HCT116 (cell line): ENCODE data around the gene COPG1. TPM values are rescaled to one million over a fixed set of nuclear protein-coding genes. Genes with fewer than 3 reads are reported as not detected.
"Not testable (repeated sequence)": the region's sequence is repeated elsewhere in the genome, so short reads cannot be mapped to it uniquely, and the experiment has no call there.

ENCODE experiments used
- ATAC-seq: fragments of 200-7000 bp; cut with Tn5 transposase; 2 replicates; pipeline ENCODE4 v1.9.1; 2020; ENCODE audit warnings: mild to moderate bottlenecking, moderate library complexity
- BruUV-seq: library from RNA; stranded (reverse); fragments of 400-500 nt; replicated peaks from 2 replicates; lab custom pipeline; 2021; lab: Mats Ljungman, UMichigan
- CTCF ChIA-PET: fragments of 300-600 bp; sonication (Branson Sonifier 250); formaldehyde crosslinking; loops from one replicate; lab custom pipeline; 2021; ENCODE audit warnings: antibody characterized with exemption; lab: Charles Lee
- POLR2A ChIA-PET: fragments of 300-600, 350-600 bp; sonication (Branson Sonifier 250); formaldehyde crosslinking; loops from one replicate; lab custom pipeline; 2021; ENCODE audit warnings: antibody characterized with exemption; lab: Charles Lee
- RAD21 ChIA-PET, 2 experiments: fragments of 300-600 bp; sonication (Branson Sonifier 250); formaldehyde crosslinking; loops; one replicate each; lab custom pipeline; 2023; ENCODE audit warnings: low total read pairs in 2 of 2; ENCODE audit not compliant: uncharacterized antibody in 2 of 2, unreplicated experiment in 2 of 2, low non-redundant PET in 1 of 2; lab: Charles Lee
- DNase-seq: peaks from one replicate; pipeline ENCODE4 v3.0.0-alpha.2; 2010; ENCODE audit warnings: low read depth, low spot score
- H2AFZ ChIP-seq: fragments of 200-600 bp; shearing (Covaris generic), sonication (generic); 2 replicates; pipeline ENCODE4 v1.6.1; 2017; ENCODE audit warnings: low read depth, mixed run types, mixed read lengths, antibody characterized with exemption, low read length; ENCODE audit not compliant: poor library complexity, severe bottlenecking
- H3K27ac ChIP-seq: 2 replicates; pipeline ENCODE4 v1.5.1; 2012; ENCODE audit warnings: low read depth, low read length
- H3K27me3 ChIP-seq: fragments of 200-600 bp; sonication (generic); 2 replicates; pipeline ENCODE4 v1.6.1; 2016; ENCODE audit warnings: mixed run types, low read length, mixed read lengths; ENCODE audit not compliant: insufficient read depth
- H3K36me3 ChIP-seq, 2 experiments: fragments of 200-500 bp in 1 of 2; fragments of 200-600 bp in 1 of 2; sonication (Bioruptor generic) in 1 of 2; sonication (generic) in 1 of 2; 2 replicates each; pipeline versions ENCODE4 v1.5.1 to v1.6.1; 2014 to 2016; ENCODE audit warnings: low read length in 2 of 2, inconsistent platforms in 1 of 2, mixed read lengths in 1 of 2, mixed run types in 1 of 2; ENCODE audit not compliant: insufficient read depth in 2 of 2, control insufficient read depth in 1 of 2
- H3K4me1 ChIP-seq, 2 experiments: fragments of 200-600 bp in 1 of 2; sonication (generic) in 1 of 2; 2 replicates each; pipeline versions ENCODE4 v1.5.1 to v1.6.1; 2012 to 2017; ENCODE audit warnings: low read length in 2 of 2, inconsistent platforms in 1 of 2, mild to moderate bottlenecking in 1 of 2, mixed read lengths in 1 of 2, mixed run types in 1 of 2, moderate library complexity in 1 of 2; ENCODE audit not compliant: insufficient read depth in 2 of 2, control insufficient read depth in 1 of 2
- H3K4me2 ChIP-seq: fragments of 200-600 bp; sonication (generic); 2 replicates; pipeline ENCODE4 v1.6.1; 2017; ENCODE audit warnings: mixed run types, low read length, mixed read lengths
- H3K4me3 ChIP-seq, 2 experiments: fragments of 200-600 bp in 1 of 2; sonication (generic) in 1 of 2; replicated peaks in 1 of 2; 2 replicates each; pipeline ENCODE4 v1.5.1; 2011 to 2016; ENCODE audit warnings: low read length in 2 of 2, control low read depth in 1 of 2, low read depth in 1 of 2, mild to moderate bottlenecking in 1 of 2, mixed read lengths in 1 of 2, mixed run types in 1 of 2
- H3K79me2 ChIP-seq: fragments of 200-600 bp; sonication (generic); 2 replicates; pipeline ENCODE4 v1.6.1; 2017; ENCODE audit warnings: mild to moderate bottlenecking, mixed run types, low read length, moderate library complexity, mixed read lengths; ENCODE audit not compliant: insufficient read depth
- H3K9ac ChIP-seq: fragments of 200-600 bp; sonication (generic); 2 replicates; pipeline ENCODE4 v1.6.1; 2016; ENCODE audit warnings: low read length, mixed read lengths
- H3K9me2 ChIP-seq: fragments of 200-600 bp; sonication (generic), shearing (Covaris generic); 2 replicates; pipeline ENCODE4 v1.6.1; 2017; ENCODE audit warnings: mixed run types, mild to moderate bottlenecking, moderate library complexity; ENCODE audit not compliant: insufficient read depth
- H3K9me3 ChIP-seq, 2 experiments: fragments of 200-500 bp in 1 of 2; fragments of 200-600 bp in 1 of 2; sonication (Bioruptor generic) in 1 of 2; sonication (generic) in 1 of 2; 2 replicates each; pipeline ENCODE4 v1.6.1; 2014 to 2017; ENCODE audit warnings: low read length in 2 of 2, mixed read lengths in 2 of 2, inconsistent platforms in 1 of 2, low read depth in 1 of 2, mild to moderate bottlenecking in 1 of 2, mixed run types in 1 of 2, moderate library complexity in 1 of 2; ENCODE audit not compliant: control insufficient read depth in 1 of 2, insufficient read depth in 1 of 2
- H4K20me1 ChIP-seq: fragments of 200-600 bp; sonication (generic), shearing (Covaris generic); 2 replicates; pipeline ENCODE4 v1.6.1; 2017; ENCODE audit warnings: mixed run types, mild to moderate bottlenecking, moderate library complexity; ENCODE audit not compliant: insufficient read depth
- POLR2AphosphoS5 ChIP-seq: IDR thresholded peaks from 2 replicates; pipeline ENCODE4 v1.6.1; 2011; ENCODE audit warnings: mild to moderate bottlenecking, low read depth, low read length, moderate library complexity
- RAD21 ChIP-seq: IDR thresholded peaks from 2 replicates; pipeline ENCODE4 v1.6.1; 2012; ENCODE audit warnings: low read depth, mild to moderate bottlenecking
- YY1 ChIP-seq: IDR thresholded peaks from 2 replicates; pipeline ENCODE4 v1.6.1; 2011; ENCODE audit warnings: low read length, low read depth, moderate library complexity, mild to moderate bottlenecking; ENCODE audit not compliant: insufficient replicate concordance; ENCODE audit errors: extremely low read depth
- intact Hi-C: fragments of 100-400 bp; cut with micrococcal nuclease; formaldehyde crosslinking; loops from 2 replicates; pipeline ENCODE4 v1.10.0; 2022
- total RNA-seq: library from RNA; stranded (reverse); gene quantifications from one replicate; pipeline ENCODE4 v1.2.1, GENCODE V29; 2021; ENCODE audit not compliant: unreplicated experiment
- TF ChIP-seq, protein P1 (sequence below), 3 experiments: fragments of 200-600 bp in 1 of 3; sonication (generic) in 1 of 3; IDR thresholded peaks in 2 of 3; conservative IDR thresholded peaks in 1 of 3; 2 replicates each; pipeline ENCODE4 v1.5.1; 2012 to 2017; ENCODE audit warnings: low read depth in 2 of 3, low read length in 2 of 3, antibody characterized with exemption in 1 of 3, borderline replicate concordance in 1 of 3, control low read depth in 1 of 3, mild to moderate bottlenecking in 1 of 3, mixed read lengths in 1 of 3, mixed run types in 1 of 3, moderate library complexity in 1 of 3; ENCODE audit not compliant: insufficient read depth in 1 of 3

The COPG1 gene
- total RNA-seq, 1 experiment from 2014 or later: 182 TPM

DNA sequence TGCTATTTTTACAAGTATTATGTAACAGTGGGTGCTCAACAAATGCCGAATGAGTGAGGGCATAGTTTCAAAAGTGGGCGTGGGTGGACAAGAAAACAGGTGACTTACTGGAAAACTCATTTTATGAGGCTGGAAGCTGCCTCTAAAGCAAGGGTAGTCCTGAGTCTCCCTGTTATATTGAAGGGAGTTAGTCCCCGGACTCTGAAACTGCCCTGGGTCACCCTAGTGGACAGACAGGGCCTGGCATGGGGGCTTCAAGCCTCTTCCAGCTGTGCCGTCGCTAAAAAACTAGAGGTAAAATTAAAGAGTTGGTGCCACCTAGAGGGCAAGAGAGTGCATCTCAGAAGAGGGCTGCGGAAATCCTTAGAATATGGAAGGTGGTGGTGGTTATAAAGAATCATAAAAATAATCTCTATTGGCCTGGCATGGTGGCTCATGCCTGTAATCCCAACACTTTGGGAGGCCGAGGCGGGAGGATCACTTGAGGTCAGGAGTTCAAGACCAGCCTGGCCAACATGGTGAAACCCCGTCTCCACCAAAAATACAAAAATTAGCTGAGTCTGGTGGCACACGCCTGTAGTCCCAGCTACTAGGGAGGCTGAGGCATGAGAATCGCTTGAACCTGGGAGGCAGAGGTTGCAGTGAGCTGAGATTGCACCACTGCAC, 3.6 kb upstream of the COPG1 start:
- not testable (repeated sequence) for H2AFZ ChIP-seq, H3K9me2 ChIP-seq, H4K20me1 ChIP-seq, BruUV-seq, H3K27ac ChIP-seq, H3K36me3 ChIP-seq, H3K9ac ChIP-seq, H3K27me3 ChIP-seq, H3K9me3 ChIP-seq, H3K4me3 ChIP-seq
- peaks cover 23% of the 10 kb centered on the region for H3K79me2 ChIP-seq
- H3K4me1 ChIP-seq: peaks cover 7 to 24% of the 10 kb centered on the region in 2 experiments; a peak in 3 of 4 replicates
- RAD21 ChIA-PET: interaction anchor here (0.6 to 1.9 kb wide), 14 partner anchors 15 to 275 kb away, joined by 3 to 10 read pairs (median 4); partner anchors contain the start of genes CNBP (in 1 of the 2) and RAB43 (in 1 of the 2)
- peak; percentile 71 for TF ChIP-seq YY1
- TF ChIP-seq, protein P1, sequence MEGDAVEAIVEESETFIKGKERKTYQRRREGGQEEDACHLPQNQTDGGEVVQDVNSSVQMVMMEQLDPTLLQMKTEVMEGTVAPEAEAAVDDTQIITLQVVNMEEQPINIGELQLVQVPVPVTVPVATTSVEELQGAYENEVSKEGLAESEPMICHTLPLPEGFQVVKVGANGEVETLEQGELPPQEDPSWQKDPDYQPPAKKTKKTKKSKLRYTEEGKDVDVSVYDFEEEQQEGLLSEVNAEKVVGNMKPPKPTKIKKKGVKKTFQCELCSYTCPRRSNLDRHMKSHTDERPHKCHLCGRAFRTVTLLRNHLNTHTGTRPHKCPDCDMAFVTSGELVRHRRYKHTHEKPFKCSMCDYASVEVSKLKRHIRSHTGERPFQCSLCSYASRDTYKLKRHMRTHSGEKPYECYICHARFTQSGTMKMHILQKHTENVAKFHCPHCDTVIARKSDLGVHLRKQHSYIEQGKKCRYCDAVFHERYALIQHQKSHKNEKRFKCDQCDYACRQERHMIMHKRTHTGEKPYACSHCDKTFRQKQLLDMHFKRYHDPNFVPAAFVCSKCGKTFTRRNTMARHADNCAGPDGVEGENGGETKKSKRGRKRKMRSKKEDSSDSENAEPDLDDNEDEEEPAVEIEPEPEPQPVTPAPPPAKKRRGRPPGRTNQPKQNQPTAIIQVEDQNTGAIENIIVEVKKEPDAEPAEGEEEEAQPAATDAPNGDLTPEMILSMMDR (IDR thresholded peaks at IDR 0.05 in 2 of 3, conservative IDR thresholded peaks at IDR 0.05 in 1 of 3; ENCODE audit: borderline replicate concordance in 1 of 3, insufficient read depth in 1 of 3, low read depth in 2 of 3, low read length in 2 of 3): peak; percentile 95 to 99 (median 96)
- peak; percentile 98 for TF ChIP-seq RAD21
- peak; percentile 41; the same call in 1 of the 2 replicates for TF ChIP-seq POLR2AphosphoS5
- POLR2A ChIA-PET: interaction anchor here (0.6 to 2.4 kb wide), 5 partner anchors 59 to 247 kb away, joined by 3 to 12 read pairs (median 7); partner anchors contain the start of genes CNBP and RAB43
- ATAC-seq: peak; percentile 76
- intact Hi-C loops: loop anchor here (1.0 to 10.0 kb wide), 4 partner anchors 63 to 221 kb away; partner anchors contain the start of genes CNBP and ISY1
- peak overlapping the region; percentile 44 for H3K4me2 ChIP-seq
- peak; percentile 88 for DNase-seq
- CTCF ChIA-PET: interaction anchor here (0.7 to 4.4 kb wide), 21 partner anchors 15 to 275 kb away, joined by 3 to 55 read pairs (median 4); partner anchors contain the start of gene RAB43
